Measurements from ENCODE around the gene PLXDC2. TPM values are rescaled to one million over a fixed set of nuclear protein-coding genes. Genes with fewer than 3 reads are reported as not detected.

PLXDC2 gene
- total RNA-seq, 1 experiment from 2014 or later: not detected

DNA sequence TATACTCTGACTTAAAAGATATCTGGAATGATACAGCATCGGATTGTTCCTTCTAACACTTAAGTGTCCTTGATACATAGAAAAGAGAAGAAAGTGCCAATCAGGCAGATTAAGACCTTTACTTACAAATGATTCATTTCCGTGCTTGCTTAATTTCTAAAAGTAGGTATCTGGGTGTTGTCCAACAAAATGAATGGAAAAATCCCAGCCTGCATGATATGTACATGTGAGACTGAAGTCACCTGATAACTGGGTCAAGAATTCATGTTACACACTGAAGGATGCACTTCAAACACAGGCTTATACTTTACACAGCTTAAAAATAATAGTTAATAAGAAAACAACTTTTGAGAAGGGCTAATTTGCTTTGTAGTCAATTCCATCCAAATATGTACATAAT lies 25.2 kb upstream of the PLXDC2 start:
- TF ChIP-seq, protein P1, sequence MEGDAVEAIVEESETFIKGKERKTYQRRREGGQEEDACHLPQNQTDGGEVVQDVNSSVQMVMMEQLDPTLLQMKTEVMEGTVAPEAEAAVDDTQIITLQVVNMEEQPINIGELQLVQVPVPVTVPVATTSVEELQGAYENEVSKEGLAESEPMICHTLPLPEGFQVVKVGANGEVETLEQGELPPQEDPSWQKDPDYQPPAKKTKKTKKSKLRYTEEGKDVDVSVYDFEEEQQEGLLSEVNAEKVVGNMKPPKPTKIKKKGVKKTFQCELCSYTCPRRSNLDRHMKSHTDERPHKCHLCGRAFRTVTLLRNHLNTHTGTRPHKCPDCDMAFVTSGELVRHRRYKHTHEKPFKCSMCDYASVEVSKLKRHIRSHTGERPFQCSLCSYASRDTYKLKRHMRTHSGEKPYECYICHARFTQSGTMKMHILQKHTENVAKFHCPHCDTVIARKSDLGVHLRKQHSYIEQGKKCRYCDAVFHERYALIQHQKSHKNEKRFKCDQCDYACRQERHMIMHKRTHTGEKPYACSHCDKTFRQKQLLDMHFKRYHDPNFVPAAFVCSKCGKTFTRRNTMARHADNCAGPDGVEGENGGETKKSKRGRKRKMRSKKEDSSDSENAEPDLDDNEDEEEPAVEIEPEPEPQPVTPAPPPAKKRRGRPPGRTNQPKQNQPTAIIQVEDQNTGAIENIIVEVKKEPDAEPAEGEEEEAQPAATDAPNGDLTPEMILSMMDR (IDR thresholded peaks at IDR 0.05; ENCODE audit: unreplicated experiment): no peak
- Mint-ChIP-seq H3K4me3 (ENCODE audit: low read depth, unreplicated experiment) (no peak overlapping the region), H3K27me3 (ENCODE audit: unreplicated experiment) (no peaks in the 10 kb centered on the region), H3K36me3 (ENCODE audit: insufficient read depth, unreplicated experiment) (no peaks in the 10 kb centered on the region), H3K27ac (ENCODE audit: unreplicated experiment) (no peak overlapping the region), H3K9me3 (ENCODE audit: low read depth, unreplicated experiment) (no peaks in the 10 kb centered on the region), H3K4me1 (ENCODE audit: low read depth, unreplicated experiment) (no peaks in the 10 kb centered on the region)
- BruUV-seq (replicated peaks): no TSS peak
- no peak for DNase-seq
- intact Hi-C loops (cut with micrococcal nuclease; ENCODE audit: unreplicated experiment): no loop called here
- CTCF ChIA-PET: no interaction called here

DNA sequence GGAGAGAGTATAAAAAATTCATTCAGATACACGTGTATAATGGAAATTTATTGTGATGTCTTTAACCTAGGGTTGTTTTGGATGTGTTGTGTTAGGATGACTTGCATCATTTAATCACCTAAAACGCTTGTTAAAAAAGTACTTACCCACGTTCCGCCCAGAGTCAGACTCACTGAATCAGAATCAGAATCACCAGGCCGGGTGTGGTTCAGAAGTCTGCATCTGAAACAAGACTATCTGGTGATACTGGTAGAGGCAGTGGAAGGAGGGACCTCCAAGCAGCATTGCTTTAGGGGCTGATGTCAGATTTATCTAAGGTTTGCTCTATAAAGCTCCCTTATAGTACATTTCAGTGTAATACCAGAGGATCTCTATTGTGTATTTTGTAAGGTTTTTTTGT lies 20.5 kb upstream of the PLXDC2 start:
- no TSS peak for BruUV-seq (replicated peaks)
- TF ChIP-seq, protein P1 (IDR thresholded peaks at IDR 0.05; ENCODE audit: unreplicated experiment): no peak
- Mint-ChIP-seq H3K9me3 (ENCODE audit: low read depth, unreplicated experiment) (no peaks in the 10 kb centered on the region), H3K36me3 (ENCODE audit: insufficient read depth, unreplicated experiment) (no peaks in the 10 kb centered on the region), H3K27me3 (ENCODE audit: unreplicated experiment) (no peaks in the 10 kb centered on the region), H3K4me1 (ENCODE audit: low read depth, unreplicated experiment) (no peaks in the 10 kb centered on the region), H3K27ac (ENCODE audit: unreplicated experiment) (no peak overlapping the region), H3K4me3 (ENCODE audit: low read depth, unreplicated experiment) (no peak overlapping the region)
- DNase-seq: no peak
- CTCF ChIA-PET: interaction anchor here (0.5 kb wide), 1 partner anchor 1541 kb away, joined by 6 read pairs; no protein-coding TSS in a partner anchor
- intact Hi-C loops (cut with micrococcal nuclease; ENCODE audit: unreplicated experiment): no loop called here

DNA sequence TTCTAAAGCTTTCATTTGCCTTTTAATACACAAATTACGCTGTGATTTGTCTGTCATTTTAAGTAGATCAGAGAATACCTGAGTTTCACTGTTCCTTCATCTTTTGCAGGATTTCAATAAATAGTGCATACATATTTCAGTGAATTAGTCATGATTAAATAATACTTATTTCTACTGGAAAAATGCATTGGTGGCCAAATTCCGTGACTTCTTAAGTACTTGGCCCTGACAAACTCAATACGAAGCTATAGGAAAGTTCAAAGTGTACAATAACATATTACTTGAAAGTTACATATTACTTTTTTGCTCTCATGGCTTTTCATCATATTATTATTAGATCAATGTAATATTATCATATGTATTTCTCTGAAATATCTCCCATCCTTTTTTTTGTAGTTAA lies 16.1 kb upstream of the PLXDC2 start:
- H3K9me3 Mint-ChIP-seq (ENCODE audit: low read depth, unreplicated experiment): peaks cover 3% of the 10 kb centered on the region
- H3K4me3 Mint-ChIP-seq (ENCODE audit: low read depth, unreplicated experiment): no peak overlapping the region
- no TSS peak for BruUV-seq (replicated peaks)
- no peaks in the 10 kb centered on the region for H3K4me1 Mint-ChIP-seq (ENCODE audit: low read depth, unreplicated experiment)
- intact Hi-C loops (cut with micrococcal nuclease; ENCODE audit: unreplicated experiment): no loop called here
- no peak overlapping the region for H3K27ac Mint-ChIP-seq (ENCODE audit: unreplicated experiment)
- H3K27me3 Mint-ChIP-seq (ENCODE audit: unreplicated experiment): no peaks in the 10 kb centered on the region
- TF ChIP-seq, protein P1 (IDR thresholded peaks at IDR 0.05; ENCODE audit: unreplicated experiment): no peak
- H3K36me3 Mint-ChIP-seq (ENCODE audit: insufficient read depth, unreplicated experiment): no peaks in the 10 kb centered on the region
- CTCF ChIA-PET: no interaction called here
- DNase-seq: no peak

DNA sequence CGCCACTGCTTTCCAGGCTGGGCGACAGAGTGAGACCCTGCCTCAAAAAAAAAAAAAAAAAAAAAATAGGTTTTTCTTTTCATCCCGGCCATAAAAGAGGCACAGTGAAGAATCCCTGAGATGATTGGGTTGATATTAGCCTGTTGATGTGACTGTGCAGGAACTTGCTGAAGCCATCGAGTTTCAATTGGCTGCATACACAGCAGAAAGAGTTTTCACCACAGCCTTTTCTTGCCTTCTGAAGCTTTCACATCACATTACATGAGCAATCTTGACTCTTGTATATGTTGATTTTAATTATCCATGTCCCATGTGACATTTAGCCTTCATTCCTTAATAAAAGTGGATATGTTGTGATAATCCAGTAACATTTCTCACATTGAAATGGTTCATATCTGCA lies 14.9 kb upstream of the PLXDC2 start:
- no peak overlapping the region for H3K27ac Mint-ChIP-seq (ENCODE audit: unreplicated experiment)
- no peaks in the 10 kb centered on the region for H3K27me3 Mint-ChIP-seq (ENCODE audit: unreplicated experiment)
- intact Hi-C loops (cut with micrococcal nuclease; ENCODE audit: unreplicated experiment): no loop called here
- DNase-seq: no peak
- CTCF ChIA-PET: no interaction called here
- no peaks in the 10 kb centered on the region for H3K4me1 Mint-ChIP-seq (ENCODE audit: low read depth, unreplicated experiment)
- TF ChIP-seq, protein P1 (IDR thresholded peaks at IDR 0.05; ENCODE audit: unreplicated experiment): no peak
- peaks cover 8% of the 10 kb centered on the region for H3K9me3 Mint-ChIP-seq (ENCODE audit: low read depth, unreplicated experiment)
- no TSS peak for BruUV-seq (replicated peaks)
- no peaks in the 10 kb centered on the region for H3K36me3 Mint-ChIP-seq (ENCODE audit: insufficient read depth, unreplicated experiment)
- no peak overlapping the region for H3K4me3 Mint-ChIP-seq (ENCODE audit: low read depth, unreplicated experiment)

All from Calu3 (cell line).